NCI-H1092 (cell line): ENCODE measurements around the gene BLCAP.
"Not testable (repeated sequence)": the region's sequence is repeated elsewhere in the genome, so short reads cannot be mapped to it uniquely, and the experiment has no call there.

Experiments
- DNase-seq: peaks from one replicate; lab custom pipeline; 2025; lab: John Stamatoyannopoulos, UW

The BLCAP gene

DNA sequence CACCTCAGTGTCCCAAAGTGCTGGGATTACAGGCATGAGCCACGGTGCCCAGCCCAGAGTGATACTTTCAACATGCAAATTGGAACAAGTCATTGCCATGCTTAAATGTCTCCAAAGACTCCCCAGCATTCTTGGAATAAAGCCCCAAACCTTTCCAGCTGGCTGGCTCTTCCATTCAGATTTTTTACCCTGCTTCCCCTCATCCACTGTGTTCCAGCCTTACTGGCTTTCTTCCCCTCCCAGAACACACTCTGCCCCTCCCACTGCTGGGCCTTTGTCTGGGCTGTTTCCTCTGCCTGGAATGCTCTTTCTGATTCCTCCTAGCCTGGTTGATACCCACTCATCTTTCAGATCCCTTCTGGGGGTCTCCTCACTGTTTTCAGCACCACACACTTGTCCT is 46.8 kb downstream of the BLCAP start:
- DNase-seq: no peak

DNA sequence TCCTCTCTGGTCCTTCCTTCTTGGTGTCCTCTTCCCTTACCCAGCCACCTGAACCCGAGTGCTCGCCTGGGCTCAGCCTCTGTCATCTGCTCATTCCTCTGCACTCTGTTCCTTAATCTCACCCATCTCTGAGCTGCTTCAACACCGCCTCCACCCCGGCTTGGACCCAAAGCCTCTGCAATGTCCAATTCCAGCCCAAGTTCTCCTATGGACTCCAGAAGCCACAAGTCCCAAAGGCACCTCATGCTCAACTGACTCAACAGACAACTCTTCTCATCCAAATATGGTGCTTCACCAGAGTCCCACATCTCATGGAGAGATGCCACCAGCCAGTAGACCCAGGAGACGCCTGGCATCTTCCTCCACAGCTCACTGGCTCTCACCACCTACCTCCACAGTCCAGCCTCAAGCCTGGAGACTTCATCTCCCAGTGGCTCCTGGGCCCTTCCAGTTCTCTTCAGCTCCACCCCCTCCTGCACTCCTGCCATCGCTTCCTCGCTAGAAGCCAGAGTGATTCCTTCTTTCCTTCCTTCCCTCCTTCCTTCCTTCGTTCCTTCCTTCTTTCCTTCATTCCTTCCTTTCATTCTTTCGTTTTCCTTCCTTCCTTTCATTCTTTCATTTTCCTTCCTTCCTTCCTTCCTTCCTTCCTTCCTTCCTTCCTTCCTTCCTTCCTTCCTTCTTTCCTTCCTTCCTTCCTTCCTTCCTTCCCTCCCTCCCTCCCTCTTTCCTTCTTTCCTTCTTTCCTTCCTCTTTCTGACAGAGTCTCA is 47.6 kb downstream of the BLCAP start:
- no peak for DNase-seq

DNA sequence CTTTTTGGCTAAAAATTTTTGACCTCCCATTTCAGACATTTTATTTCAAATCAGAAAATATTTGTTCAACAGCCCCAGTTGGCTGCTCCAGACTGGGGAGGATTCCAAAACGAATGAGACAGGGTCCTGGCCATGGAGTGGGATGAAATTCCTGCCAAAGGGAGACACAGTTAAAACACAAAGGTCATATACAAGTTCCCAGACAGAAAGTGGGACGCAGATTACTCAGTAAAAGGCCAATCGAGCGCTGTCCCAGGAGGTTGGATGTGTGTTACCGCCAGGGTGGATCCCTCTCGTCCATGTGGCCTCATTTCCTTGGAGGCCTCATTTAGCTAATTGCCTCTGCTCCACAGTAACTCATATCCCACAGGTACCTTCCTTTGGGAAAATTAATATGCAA is 48.4 kb downstream of the BLCAP start:
- no peak for DNase-seq

GRCh38 chr20:37477041-37477440 is 50.6 kb downstream of the BLCAP start:
- DNase-seq: no peak

DNA sequence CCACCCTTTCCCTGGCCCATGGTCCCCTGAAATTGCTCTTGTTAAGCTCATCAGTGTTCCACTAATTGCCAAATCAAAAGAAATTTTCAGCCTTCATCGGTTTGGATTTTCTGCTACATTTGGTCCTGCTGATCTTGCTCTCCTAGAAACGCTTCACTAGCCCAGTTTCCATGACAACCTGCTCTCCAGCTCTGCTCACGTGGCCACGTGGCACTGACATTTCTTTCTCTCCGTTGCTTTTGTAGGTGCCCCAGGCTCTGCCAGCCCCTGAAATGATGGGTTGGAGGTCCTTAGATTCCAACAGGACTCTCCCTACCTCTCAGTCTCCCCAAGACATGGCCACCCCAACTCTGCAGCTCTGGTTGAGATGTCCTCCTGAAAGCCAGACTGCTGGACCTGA is 52.4 kb downstream of the BLCAP start:
- DNase-seq: no peak

DNA sequence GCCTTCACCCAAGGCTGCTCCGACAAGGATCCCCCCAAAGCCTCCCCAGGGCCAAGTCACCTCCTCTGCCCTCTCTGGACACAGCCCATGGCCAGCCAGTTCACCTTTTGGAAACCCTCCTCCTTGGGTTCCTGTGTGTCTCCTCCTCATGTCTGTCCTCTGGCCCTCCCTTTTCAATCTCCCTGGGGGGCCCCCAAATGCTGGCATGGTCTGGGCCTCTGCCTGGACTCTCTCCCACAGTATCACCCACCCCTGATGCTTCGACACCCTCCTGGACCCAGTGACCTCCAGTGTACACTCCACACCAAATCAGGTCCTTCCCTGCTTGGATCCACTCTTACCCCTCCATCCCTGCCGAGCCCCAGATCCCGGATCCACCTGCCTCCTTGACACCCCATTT is 53.3 kb downstream of the BLCAP start:
- DNase-seq: no peak

GRCh38 chr20:37473249-37474000 is 54.3 kb downstream of the BLCAP start:
- DNase-seq: no peak

DNA sequence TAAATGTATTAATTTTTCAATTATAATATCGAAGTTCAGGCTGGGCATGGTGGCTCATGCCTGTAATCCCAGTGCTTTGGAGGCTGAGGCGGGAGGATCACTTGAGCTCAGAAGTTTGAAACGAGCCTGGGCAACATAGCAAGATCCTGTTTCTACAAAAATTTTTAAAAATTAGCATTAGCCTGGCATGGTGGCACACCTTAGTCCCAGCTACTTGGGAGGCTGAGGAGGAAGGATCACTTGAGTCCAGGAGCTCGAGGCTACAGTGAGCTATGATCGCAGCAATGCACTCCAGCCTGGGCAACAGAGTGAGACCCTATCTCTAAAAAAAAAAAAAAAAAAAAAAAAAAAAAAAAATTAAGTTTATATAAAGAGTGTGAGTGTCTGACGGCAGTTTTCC is 55.2 kb downstream of the BLCAP start:
- DNase-seq: not testable (repeated sequence)

DNA sequence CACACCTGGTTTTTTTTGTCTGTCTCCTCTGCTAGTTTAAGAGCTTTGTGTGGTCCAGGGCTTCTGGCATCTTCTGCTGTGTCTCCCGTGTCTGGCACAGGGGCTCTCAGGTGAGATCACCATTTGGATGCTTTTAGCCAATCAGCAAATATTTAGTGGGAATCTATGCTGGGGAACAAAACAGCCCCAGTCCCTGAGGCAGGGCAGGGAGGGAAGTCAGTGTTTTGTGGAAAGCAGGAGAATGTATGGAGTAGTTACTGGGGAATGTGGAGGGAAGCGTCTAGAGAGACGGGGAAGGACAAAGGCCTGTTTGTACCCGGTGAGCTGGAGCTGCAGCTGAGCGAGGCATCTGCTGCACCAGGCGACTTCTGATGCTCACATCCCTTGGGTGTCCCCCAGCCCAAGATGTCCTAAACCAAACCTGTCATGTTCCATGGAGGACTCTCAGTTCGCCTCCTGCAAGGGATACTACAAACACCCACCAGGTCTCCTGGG is 55.9 kb downstream of the BLCAP start:
- DNase-seq: no peak

- not testable (repeated sequence) for DNase-seq
Measured at GRCh38 chr20:37470190-37470589, 57.5 kb downstream of the BLCAP start.

- no peak for DNase-seq
Measured at GRCh38 chr20:37469531-37469930, 58.1 kb downstream of the BLCAP start.

DNA sequence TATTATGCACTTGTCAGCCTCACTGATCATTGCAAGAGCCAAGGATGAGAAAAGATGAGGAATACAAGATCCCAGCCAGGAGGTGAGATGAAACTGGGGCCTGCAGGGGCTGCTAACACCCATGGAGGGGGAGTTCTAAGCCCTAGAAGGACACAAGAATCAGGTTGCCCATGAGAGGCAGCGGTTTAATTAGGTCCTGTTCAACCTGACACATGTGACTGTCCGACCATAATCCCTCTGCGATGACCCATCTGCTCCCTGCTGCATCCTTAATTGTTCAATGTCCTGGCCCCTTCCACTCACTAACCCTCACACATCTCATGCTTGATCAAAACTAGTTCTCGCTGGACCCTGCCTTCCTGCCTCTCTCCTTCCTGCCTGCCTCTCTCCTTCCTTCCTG is 58.8 kb downstream of the BLCAP start:
- DNase-seq: no peak
